ENCODE data around the gene PRDM15. TPM values are rescaled to one million over a fixed set of nuclear protein-coding genes. Genes with fewer than 3 reads are reported as not detected.

Gene PRDM15
- total RNA-seq, 2 experiments from 2014 or later: 19.7 to 30.2 TPM

DNA sequence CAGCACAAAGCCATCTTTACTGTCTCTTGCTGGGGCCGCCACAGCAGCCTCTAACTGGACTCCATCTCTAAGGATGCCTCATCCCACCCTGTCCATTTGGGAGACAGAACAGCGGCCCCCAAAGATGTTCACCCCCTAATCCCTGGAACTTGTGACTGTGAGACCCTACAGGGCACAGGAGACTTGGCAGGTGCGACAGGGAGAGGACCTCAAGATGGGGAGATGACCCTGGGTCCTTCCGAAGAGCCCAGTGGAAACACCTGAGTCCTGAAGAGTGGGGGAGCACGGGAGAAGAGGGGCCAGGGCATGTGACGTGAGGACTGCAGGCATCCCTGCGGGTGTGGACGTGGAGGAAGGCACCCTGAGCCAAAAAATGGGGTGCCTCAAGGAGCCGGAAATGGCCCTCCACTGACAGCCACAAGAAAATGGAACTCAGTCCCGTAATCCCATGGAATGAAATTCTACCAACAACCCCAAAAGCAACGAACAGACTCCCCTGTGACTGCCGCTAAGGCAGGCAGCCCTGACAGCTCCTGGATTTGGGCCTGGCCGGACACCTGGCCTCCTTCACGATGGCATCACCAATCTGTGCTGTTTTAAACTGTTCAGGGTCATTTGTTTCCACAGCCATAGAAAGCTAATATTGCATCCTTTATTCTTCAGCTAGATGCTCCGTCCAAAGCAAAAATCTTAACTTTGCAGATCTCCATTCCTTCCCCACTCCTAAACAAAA lies 40.7 kb upstream of the PRDM15 start:
- no peak overlapping the region for H3K4me3 ChIP-seq (ENCODE audit: low read depth, low read length, poor library complexity, severe bottlenecking)
- H3K79me2 ChIP-seq (ENCODE audit: insufficient read depth, low read depth, low read length): peaks cover 11% of the 10 kb centered on the region; the same call in 1 of the 2 replicates
- BruUV-seq (replicated peaks): no TSS peak
- no peaks in the 10 kb centered on the region for H3K9me3 ChIP-seq (ENCODE audit: low read length)
- H3K36me3 ChIP-seq (ENCODE audit: insufficient read depth, low read length): no peaks in the 10 kb centered on the region
- ChIA-PET CTCF (ENCODE audit: unreplicated experiment) (no interaction called here), POLR2A (interaction anchor here (0.6 to 2.1 kb wide), 3 partner anchors 10 to 135 kb away, joined by 3 to 8 read pairs (median 3); no protein-coding TSS in a partner anchor)
- no peak overlapping the region for H3K27ac ChIP-seq (ENCODE audit: low read depth, low read length, poor library complexity, severe bottlenecking)
- intact Hi-C loops (cut with micrococcal nuclease; ENCODE audit: unreplicated experiment): loop anchor here (2.0 to 10.0 kb wide), 2 partner anchors 143 to 555 kb away; partner anchors contain the start of gene MX2
- peaks cover 42% of the 10 kb centered on the region for H3K4me1 ChIP-seq (ENCODE audit: insufficient read depth, low read length, poor library complexity, severe bottlenecking)
- H4K20me1 ChIP-seq (ENCODE audit: insufficient read depth, low read length): no peaks in the 10 kb centered on the region
- no peak overlapping the region for H2AFZ ChIP-seq (ENCODE audit: low read length)
- TF ChIP-seq, protein P1, sequence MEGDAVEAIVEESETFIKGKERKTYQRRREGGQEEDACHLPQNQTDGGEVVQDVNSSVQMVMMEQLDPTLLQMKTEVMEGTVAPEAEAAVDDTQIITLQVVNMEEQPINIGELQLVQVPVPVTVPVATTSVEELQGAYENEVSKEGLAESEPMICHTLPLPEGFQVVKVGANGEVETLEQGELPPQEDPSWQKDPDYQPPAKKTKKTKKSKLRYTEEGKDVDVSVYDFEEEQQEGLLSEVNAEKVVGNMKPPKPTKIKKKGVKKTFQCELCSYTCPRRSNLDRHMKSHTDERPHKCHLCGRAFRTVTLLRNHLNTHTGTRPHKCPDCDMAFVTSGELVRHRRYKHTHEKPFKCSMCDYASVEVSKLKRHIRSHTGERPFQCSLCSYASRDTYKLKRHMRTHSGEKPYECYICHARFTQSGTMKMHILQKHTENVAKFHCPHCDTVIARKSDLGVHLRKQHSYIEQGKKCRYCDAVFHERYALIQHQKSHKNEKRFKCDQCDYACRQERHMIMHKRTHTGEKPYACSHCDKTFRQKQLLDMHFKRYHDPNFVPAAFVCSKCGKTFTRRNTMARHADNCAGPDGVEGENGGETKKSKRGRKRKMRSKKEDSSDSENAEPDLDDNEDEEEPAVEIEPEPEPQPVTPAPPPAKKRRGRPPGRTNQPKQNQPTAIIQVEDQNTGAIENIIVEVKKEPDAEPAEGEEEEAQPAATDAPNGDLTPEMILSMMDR (conservative IDR thresholded peaks at IDR 0.05; ENCODE audit: low read length): no peak
- TF ChIP-seq EZH2phosphoT487 (IDR thresholded peaks at IDR 0.05; ENCODE audit: borderline replicate concordance, low read depth, low read length): no peak
- no peak for DNase-seq (ENCODE audit: low spot score)
- no peaks in the 10 kb centered on the region for H3K9me2 ChIP-seq (ENCODE audit: insufficient read depth, low read length)
- H3K4me2 ChIP-seq (ENCODE audit: low read length): no peak overlapping the region

DNA sequence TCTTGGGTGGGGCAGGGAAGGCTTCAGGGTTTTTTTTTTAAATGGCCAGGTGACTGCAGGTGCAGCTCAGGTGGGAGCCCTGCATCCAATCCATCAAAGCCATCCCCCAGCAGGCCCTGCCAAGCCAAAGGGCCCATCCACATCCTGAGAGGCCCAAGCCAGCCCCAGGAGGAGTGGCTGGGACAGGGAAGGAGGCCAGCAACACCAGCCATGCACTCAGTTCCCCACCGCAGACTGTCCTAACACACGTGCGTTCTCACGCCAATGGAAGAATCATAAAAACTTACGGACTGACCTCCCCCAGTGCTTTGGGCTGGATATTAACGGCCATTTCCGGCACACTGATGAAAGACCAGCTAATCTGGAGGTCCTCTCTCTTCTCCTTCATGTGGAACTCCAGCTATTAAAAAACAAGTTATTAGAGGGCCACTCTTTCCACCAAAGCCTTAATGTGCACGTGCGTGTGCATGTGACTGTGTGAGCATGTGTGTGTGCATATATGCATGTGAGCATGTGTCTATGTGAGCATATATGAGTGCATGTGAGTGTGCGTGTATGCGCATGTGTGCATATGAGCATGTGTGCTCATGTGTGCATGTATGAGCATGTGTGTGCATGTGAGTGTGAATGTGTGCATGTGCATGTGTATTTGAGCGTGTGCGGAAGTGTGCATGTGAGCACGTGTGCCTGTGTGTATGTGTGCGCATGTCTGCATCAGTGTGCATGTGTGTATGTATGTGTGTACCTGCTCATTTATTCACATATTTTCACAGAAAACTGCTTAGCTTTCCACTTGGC lies 39.6 kb upstream of the PRDM15 start:
- Histone ChIP-seq H3K4me1 (ENCODE audit: insufficient read depth, low read length, poor library complexity, severe bottlenecking) (peaks cover 32% of the 10 kb centered on the region), H3K4me2 (ENCODE audit: low read length) (no peak overlapping the region), H3K79me2 (ENCODE audit: insufficient read depth, low read depth, low read length) (peaks cover under 1% of the 10 kb centered on the region; the same call in 1 of the 2 replicates), H3K9me2 (ENCODE audit: insufficient read depth, low read length) (no peaks in the 10 kb centered on the region), H3K9me3 (ENCODE audit: low read length) (no peaks in the 10 kb centered on the region), H3K27ac (ENCODE audit: low read depth, low read length, poor library complexity, severe bottlenecking) (no peak overlapping the region), H4K20me1 (ENCODE audit: insufficient read depth, low read length) (no peaks in the 10 kb centered on the region), H3K4me3 (ENCODE audit: low read depth, low read length, poor library complexity, severe bottlenecking) (no peak overlapping the region), H2AFZ (ENCODE audit: low read length) (no peak overlapping the region), H3K36me3 (ENCODE audit: insufficient read depth, low read length) (no peaks in the 10 kb centered on the region)
- ChIA-PET POLR2A (interaction anchor here (0.8 to 1.0 kb wide), 2 partner anchors 39 to 199 kb away, joined by 3 read pairs; no protein-coding TSS in a partner anchor), CTCF (ENCODE audit: unreplicated experiment) (no interaction called here)
- no TSS peak for BruUV-seq (replicated peaks)
- intact Hi-C loops (cut with micrococcal nuclease; ENCODE audit: unreplicated experiment): no loop called here
- DNase-seq (ENCODE audit: low spot score): no peak
- TF ChIP-seq EZH2phosphoT487 (IDR thresholded peaks at IDR 0.05; ENCODE audit: borderline replicate concordance, low read depth, low read length): no peak
- TF ChIP-seq, protein P1 (conservative IDR thresholded peaks at IDR 0.05; ENCODE audit: low read length): no peak
